ENCODE measurements around the gene DPY19L2. TPM values are rescaled to one million over a fixed set of nuclear protein-coding genes. Genes with fewer than 3 reads are reported as not detected.
"Not testable (repeated sequence)": the region's sequence is repeated elsewhere in the genome, so short reads cannot be mapped to it uniquely, and the experiment has no call there.

DPY19L2 gene
- total and polyA plus RNA-seq, 2 of the 4 experiments (the other 2 are of a cell fraction) = 0.90 to 1.6 TPM

GRCh38 chr12:63656407-63656806, 11.9 kb downstream of the DPY19L2 start:
- H3K4ac ChIP-seq (ENCODE audit: low read depth, low read length); dilution Hi-C loops (cut with HindIII; ENCODE audit: low sequenced_read_pairs, unreplicated experiment); H3K9ac ChIP-seq (ENCODE audit: low read depth, low read length); H2BK120ac ChIP-seq (ENCODE audit: low read depth, low read length); DNase-seq; POLR2A ChIA-PET (ENCODE audit: unreplicated experiment); H4K5ac ChIP-seq (ENCODE audit: low read depth, low read length); CTCF ChIA-PET; H3K36me3 ChIP-seq (ENCODE audit: control insufficient read depth, insufficient read depth, low read length); H4K91ac ChIP-seq (ENCODE audit: insufficient read depth, low read depth, low read length); H2BK15ac ChIP-seq (ENCODE audit: low read depth, low read length); H2AK5ac ChIP-seq (ENCODE audit: low read depth, low read length); H3K27me3 ChIP-seq (ENCODE audit: control insufficient read depth, insufficient read depth, low read length); H3K79me1 ChIP-seq (ENCODE audit: low read depth in 1 of 2, low read length in 2 of 2); H4K20me1 ChIP-seq (ENCODE audit: insufficient read depth, low read length); H3K56ac ChIP-seq (ENCODE audit: extremely low read depth, insufficient read depth, low read length); ATAC-seq (ENCODE audit: low read depth); H4K8ac ChIP-seq (ENCODE audit: low read depth in 2 of 2, low read length in 2 of 2); BruUV-seq (replicated peaks); H2AK9ac ChIP-seq (replicated peaks; ENCODE audit: low read depth, low read length, poor library complexity); H2BK20ac ChIP-seq (ENCODE audit: low read depth, low read length); H3K9me3 ChIP-seq (ENCODE audit: control insufficient read depth, insufficient read depth, low read length); H3K9me1 ChIP-seq (ENCODE audit: insufficient read depth, low read length); in situ Hi-C loops (cut with MboI; ENCODE audit: low sequenced_read_pairs); H3K18ac ChIP-seq (ENCODE audit: low read depth, low read length); H3K4me2 ChIP-seq (ENCODE audit: low read depth, low read length); H3K4me1 ChIP-seq (ENCODE audit: control insufficient read depth, insufficient read depth, low read length); H3K14ac ChIP-seq (replicated peaks; ENCODE audit: low read depth, low read length); H3K4me3 ChIP-seq (ENCODE audit: insufficient read depth, low read depth, low read length); intact Hi-C loops (cut with micrococcal nuclease); H3K23ac ChIP-seq (ENCODE audit: low read depth, low read length); H3K27ac ChIP-seq (ENCODE audit: insufficient read depth, low read length); H2BK5ac ChIP-seq (ENCODE audit: low read depth, low read length, poor library complexity, severe bottlenecking); H2AFZ ChIP-seq (replicated peaks; ENCODE audit: low read length, poor library complexity): not testable (repeated sequence)
- no CpG with 5 or more reads among the region's 2 CpGs for WGBS, 2 experiments (ENCODE audit: extremely low coverage in 2 of 2, insufficient read length in 1 of 2)

DNA sequence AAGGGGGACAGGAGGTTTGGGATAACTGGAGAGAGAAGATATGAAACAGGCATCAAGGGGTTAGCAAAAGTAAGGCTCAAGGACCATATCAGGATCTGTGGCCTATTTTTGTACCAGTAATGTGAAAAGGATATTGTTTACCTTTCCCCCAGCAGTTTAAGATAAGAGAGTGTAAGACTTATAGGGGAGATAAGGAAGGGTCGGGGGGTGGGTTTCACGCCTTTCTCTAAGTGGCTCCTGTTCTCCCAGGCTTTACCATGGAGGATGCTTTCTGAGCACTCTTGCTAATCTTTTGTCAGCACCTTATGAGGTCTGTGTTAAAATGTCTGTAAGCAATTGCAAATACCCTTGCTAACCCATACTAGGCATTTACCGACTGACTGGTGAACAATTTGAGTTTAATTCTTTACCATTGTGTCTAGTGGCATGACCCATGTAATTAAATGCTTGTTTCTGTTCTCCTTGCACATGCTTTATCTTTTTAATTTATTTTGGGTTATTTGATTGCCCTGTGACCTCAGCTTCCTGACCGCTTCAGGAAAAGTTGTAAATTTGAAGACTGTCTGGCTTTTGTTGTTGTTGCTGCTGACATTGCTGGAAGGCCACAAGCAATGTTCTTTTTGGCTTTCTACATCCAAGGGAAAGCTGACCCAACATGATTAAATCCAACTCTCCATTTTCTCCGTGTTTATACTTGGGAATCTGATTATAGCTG, 12.6 kb downstream of the DPY19L2 start:
- POLR2A ChIA-PET (ENCODE audit: unreplicated experiment); H3K18ac ChIP-seq (ENCODE audit: low read depth, low read length); H2BK15ac ChIP-seq (ENCODE audit: low read depth, low read length); BruUV-seq (replicated peaks); H3K9me3 ChIP-seq (ENCODE audit: control insufficient read depth, insufficient read depth, low read length); H3K4me2 ChIP-seq (ENCODE audit: low read depth, low read length); in situ Hi-C loops (cut with MboI; ENCODE audit: low sequenced_read_pairs); H3K14ac ChIP-seq (replicated peaks; ENCODE audit: low read depth, low read length); H3K4ac ChIP-seq (ENCODE audit: low read depth, low read length); H3K56ac ChIP-seq (ENCODE audit: extremely low read depth, insufficient read depth, low read length); H3K36me3 ChIP-seq (ENCODE audit: control insufficient read depth, insufficient read depth, low read length); H3K4me3 ChIP-seq (ENCODE audit: insufficient read depth, low read depth, low read length); H2AK9ac ChIP-seq (replicated peaks; ENCODE audit: low read depth, low read length, poor library complexity); H2BK120ac ChIP-seq (ENCODE audit: low read depth, low read length); H4K20me1 ChIP-seq (ENCODE audit: insufficient read depth, low read length); intact Hi-C loops (cut with micrococcal nuclease); DNase-seq; H3K27ac ChIP-seq (ENCODE audit: insufficient read depth, low read length); H2AFZ ChIP-seq (replicated peaks; ENCODE audit: low read length, poor library complexity); H3K9me1 ChIP-seq (ENCODE audit: insufficient read depth, low read length); H3K27me3 ChIP-seq (ENCODE audit: control insufficient read depth, insufficient read depth, low read length); H3K23ac ChIP-seq (ENCODE audit: low read depth, low read length); H2BK5ac ChIP-seq (ENCODE audit: low read depth, low read length, poor library complexity, severe bottlenecking); H3K4me1 ChIP-seq (ENCODE audit: control insufficient read depth, insufficient read depth, low read length); dilution Hi-C loops (cut with HindIII; ENCODE audit: low sequenced_read_pairs, unreplicated experiment); H3K79me1 ChIP-seq (ENCODE audit: low read depth in 1 of 2, low read length in 2 of 2); CTCF ChIA-PET; H2AK5ac ChIP-seq (ENCODE audit: low read depth, low read length); H4K8ac ChIP-seq (ENCODE audit: low read depth in 2 of 2, low read length in 2 of 2); H4K91ac ChIP-seq (ENCODE audit: insufficient read depth, low read depth, low read length); H3K9ac ChIP-seq (ENCODE audit: low read depth, low read length); H4K5ac ChIP-seq (ENCODE audit: low read depth, low read length); H2BK20ac ChIP-seq (ENCODE audit: low read depth, low read length); ATAC-seq (ENCODE audit: low read depth): not testable (repeated sequence)
- no CpG with 5 or more reads among the region's 5 CpGs for WGBS, 2 experiments (ENCODE audit: extremely low coverage in 2 of 2, insufficient read length in 1 of 2)
